AG09319 (cell line): ENCODE results near the gene GLYATL3.

Source experiments
- DNase-seq: peaks from one replicate; pipeline ENCODE4 v3.0.0-alpha.2; 2010; ENCODE audit warnings: low read depth; ENCODE audit errors: extremely low read depth
- TF ChIP-seq, protein P1 (sequence below): IDR thresholded peaks from 2 replicates; pipeline ENCODE4 v1.5.1; 2011; ENCODE audit warnings: low read depth, mild to moderate bottlenecking, inconsistent platforms, low read length, moderate library complexity

Gene GLYATL3

DNA sequence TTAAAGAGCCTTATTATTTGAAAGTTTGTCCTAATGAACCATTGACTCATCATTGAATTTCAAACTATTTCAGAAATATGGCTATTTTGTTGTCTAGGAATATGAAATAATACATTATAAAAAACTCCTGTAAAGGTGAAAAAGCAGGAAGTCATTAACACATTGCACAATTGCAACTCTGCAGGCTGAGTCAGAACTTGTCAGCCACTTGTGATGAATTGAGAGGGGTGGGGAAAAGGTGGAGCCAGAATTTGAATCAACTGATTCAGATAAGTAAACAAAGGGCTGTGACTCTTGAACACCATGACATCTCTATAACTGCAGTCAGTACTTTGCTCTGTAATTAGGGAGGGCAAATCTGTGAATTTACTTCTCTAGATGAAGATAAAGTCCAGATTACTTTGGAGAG is 56.7 kb downstream of the GLYATL3 start:
- no peak for DNase-seq
- TF ChIP-seq, protein P1, sequence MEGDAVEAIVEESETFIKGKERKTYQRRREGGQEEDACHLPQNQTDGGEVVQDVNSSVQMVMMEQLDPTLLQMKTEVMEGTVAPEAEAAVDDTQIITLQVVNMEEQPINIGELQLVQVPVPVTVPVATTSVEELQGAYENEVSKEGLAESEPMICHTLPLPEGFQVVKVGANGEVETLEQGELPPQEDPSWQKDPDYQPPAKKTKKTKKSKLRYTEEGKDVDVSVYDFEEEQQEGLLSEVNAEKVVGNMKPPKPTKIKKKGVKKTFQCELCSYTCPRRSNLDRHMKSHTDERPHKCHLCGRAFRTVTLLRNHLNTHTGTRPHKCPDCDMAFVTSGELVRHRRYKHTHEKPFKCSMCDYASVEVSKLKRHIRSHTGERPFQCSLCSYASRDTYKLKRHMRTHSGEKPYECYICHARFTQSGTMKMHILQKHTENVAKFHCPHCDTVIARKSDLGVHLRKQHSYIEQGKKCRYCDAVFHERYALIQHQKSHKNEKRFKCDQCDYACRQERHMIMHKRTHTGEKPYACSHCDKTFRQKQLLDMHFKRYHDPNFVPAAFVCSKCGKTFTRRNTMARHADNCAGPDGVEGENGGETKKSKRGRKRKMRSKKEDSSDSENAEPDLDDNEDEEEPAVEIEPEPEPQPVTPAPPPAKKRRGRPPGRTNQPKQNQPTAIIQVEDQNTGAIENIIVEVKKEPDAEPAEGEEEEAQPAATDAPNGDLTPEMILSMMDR = no peak

DNA sequence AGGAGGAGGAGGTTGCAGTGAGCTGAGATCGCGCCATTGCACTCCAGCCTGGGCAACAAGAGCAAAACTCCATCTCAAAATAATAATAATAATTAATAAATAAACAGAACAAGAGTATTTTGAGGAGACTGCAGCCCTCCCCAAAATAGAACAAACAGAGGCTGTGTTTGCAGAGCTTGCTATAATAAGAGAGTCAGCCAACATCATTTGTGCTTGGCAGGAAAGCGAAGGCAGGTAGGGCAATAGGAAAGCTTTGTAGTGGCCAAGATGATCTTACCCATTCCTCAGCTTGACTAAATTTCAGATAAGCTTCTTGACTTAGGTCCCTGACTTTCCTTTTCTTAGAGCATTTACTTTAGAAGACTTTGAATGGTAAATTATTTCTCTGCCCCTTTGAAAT is 57.5 kb downstream of the GLYATL3 start:
- TF ChIP-seq, protein P1 = no peak
- DNase-seq = no peak

DNA sequence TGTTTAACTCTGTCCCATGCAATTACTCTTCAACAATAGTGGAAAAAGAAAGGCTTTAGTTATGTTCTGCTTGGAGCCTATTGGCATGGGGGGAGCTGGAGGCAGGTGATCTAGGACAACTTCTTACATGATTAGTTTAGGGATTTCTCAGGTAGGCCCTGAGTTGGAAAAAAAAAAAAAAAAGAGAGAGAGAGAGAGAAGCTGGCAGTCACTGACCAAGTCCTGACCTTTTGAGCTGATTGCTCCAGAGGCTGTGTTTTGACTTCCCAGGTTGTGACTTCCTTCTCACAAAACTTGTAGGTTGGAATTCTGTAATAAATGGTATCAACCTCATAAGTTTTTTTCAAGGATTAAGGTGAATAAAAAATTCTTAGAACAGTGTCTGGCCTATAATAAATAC is 58.5 kb downstream of the GLYATL3 start:
- TF ChIP-seq, protein P1 = no peak
- no peak for DNase-seq

DNA sequence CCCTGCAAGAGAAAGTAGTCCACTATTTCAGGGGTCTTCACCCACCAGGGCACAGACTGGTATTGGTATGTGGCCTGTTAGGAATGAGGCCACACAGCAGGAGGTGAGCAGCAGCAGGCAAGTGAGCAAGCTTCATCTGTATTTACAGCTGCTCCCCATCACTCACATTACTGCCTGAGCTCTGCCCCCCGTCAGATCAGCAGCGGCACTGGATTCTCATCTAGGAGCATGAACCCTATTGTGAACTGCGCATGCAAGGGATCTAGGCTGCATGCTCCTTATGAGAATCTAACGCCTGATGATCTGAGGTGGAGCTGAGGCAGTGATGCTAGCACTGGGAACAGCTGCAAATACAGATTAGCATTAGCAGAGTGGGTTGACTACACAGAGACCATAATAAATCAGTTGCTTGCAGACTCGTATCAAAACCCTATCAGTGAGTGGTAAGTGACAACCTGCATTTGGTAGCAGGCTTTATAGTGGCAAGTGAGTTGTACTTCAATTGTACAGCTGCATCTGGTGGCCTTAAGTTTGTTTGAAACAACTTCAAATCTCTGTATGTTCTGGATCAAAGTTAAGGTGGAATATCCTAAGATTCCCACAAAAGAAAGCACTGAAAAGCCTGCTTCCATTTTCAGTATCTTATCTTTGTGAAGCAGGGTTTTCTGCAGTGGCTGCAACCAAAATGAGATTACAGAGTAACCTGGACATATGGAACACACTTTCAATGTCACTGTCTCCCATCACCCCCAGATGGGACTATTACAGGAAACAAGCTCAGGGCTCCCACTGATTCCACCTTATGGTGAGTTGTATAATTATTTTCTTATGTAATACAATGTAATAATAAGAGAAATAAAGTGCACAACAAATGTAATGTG is 63.5 kb downstream of the GLYATL3 start:
- no peak for DNase-seq
- TF ChIP-seq, protein P1 = no peak

DNA sequence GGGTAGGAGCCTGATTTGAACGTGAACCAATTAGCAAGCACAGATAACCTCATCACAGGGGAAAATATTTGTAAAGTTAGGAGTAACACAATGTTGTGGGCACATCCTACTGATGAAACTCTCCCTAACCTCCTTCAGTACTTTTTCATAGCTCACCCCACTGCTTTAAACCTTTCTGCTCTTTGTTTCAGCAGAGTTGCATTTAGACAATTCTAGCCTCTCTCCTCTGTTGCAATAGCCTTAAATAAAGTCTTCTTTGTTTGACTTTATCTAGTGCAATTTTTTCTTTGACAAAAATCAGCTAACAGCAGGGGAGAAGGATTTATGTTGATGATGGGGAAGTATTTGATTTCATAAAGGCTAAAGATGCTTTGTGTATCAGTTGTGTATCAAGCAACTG is 64.8 kb downstream of the GLYATL3 start:
- TF ChIP-seq, protein P1 = no peak

DNA sequence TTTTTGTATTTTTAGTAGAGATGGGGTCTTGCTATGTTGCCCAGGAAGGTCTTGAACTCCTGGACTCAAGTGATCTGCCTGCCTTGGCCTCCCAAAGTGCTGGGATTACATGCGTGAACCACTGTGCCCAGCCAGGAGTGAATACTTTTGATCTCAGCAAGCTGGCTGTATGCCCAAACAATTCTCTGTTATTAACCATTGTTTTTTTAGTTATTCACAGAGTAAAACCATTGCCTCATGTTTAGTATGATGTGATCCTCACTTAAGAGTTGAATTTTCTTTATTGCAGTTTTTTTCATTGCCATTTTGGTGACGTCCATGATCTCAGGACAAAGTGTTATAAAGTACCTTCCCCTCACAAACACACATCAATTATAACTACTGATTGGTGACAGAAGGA is 65.5 kb downstream of the GLYATL3 start:
- DNase-seq = no peak
- TF ChIP-seq, protein P1 = no peak

More for the DNA sequence above, 64.8 kb downstream of the GLYATL3 start:
- DNase-seq = no peak

DNA sequence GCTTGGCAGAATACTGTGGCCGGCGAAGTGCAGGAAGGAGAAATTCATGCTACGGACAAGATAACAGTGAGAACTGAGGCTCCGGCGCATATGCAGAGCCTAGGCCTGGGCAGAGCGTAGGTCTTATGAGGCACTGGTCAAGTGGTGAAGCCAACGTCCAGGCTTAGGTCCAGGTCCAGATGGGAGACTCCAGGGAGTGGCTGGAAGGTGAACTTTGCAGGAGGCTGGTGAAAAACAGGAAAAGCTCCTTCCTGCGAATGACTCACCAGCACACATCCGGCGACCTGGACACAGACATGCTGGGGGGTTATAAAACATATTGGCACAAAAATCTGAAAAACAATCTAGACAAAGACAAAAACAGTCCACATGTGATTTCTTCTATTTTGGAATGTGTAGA is 66.1 kb downstream of the GLYATL3 start:
- DNase-seq = no peak
- TF ChIP-seq, protein P1 = no peak
